K562 (cell line): Measurements from ENCODE around the gene LAMB1. TPM values are rescaled to one million over a fixed set of nuclear protein-coding genes. Genes with fewer than 3 reads are reported as not detected.

Experiments used
- ESRRB ChIP-seq: fragments of 250-450 bp; sonication (Bioruptor Pico); IDR thresholded peaks from 2 replicates; pipeline ENCODE4 v1.5.0; 2020; ENCODE audit warnings: mild to moderate bottlenecking, moderate library complexity, borderline replicate concordance
- ETS1 ChIP-seq: conservative IDR thresholded peaks from 2 replicates; pipeline ENCODE4 v1.6.1; 2011; ENCODE audit warnings: low read depth, mild to moderate bottlenecking, low read length; ENCODE audit not compliant: control insufficient read depth
- JUND ChIP-seq, 2 experiments: IDR thresholded peaks; 2 replicates in 1 of 2; 3 replicates in 1 of 2; pipeline ENCODE4 v1.6.1; 2011; ENCODE audit warnings: borderline replicate concordance in 2 of 2, low read depth in 2 of 2, low read length in 2 of 2, improper control_type of control experiment in 1 of 2, missing biosample characterization in 1 of 2, missing genetic modification characterization in 1 of 2, missing genetic modification reagents in 1 of 2
- NFE2L1 ChIP-seq: fragments of 450-650 bp; IDR thresholded peaks from 2 replicates; pipeline ENCODE4 v1.6.1; 2016; ENCODE audit warnings: missing genetic modification characterization, low read depth, mild to moderate bottlenecking, missing compliant biosample characterization, moderate library complexity, borderline replicate concordance
- PCBP2 ChIP-seq: fragments of 200-400 bp; formaldehyde crosslinking; IDR thresholded peaks from 2 replicates; pipeline ENCODE4 v1.6.1; 2018; ENCODE audit warnings: low read length, low read depth, mild to moderate bottlenecking, moderate library complexity; ENCODE audit not compliant: poor library complexity, severe bottlenecking
- SMARCB1 ChIP-seq: IDR thresholded peaks from 2 replicates; pipeline ENCODE4 v1.6.1; 2011; ENCODE audit warnings: improper control_type of control experiment, low read depth; ENCODE audit not compliant: insufficient read length
- STAT6 ChIP-seq: sonication (generic); formaldehyde crosslinking; IDR thresholded peaks from 2 replicates; pipeline ENCODE4 v1.8.1; 2023; ENCODE audit warnings: mild to moderate bottlenecking, missing genetic modification reagents
- TAL1 ChIP-seq: fragments of 450-650 bp; IDR thresholded peaks from 2 replicates; pipeline ENCODE4 v1.6.1; 2016; ENCODE audit warnings: mild to moderate bottlenecking
- TFAP4 ChIP-seq: sonication (generic); formaldehyde crosslinking; IDR thresholded peaks from 2 replicates; pipeline ENCODE4 v1.8.0; 2022; ENCODE audit warnings: missing genetic modification reagents, mild to moderate bottlenecking, moderate library complexity, borderline replicate concordance
- UBTF ChIP-seq, 2 experiments: IDR thresholded peaks; 2 replicates each; pipeline ENCODE4 v1.6.1; 2012; ENCODE audit warnings: improper control_type of control experiment in 2 of 2, low read depth in 2 of 2, low read length in 2 of 2, borderline replicate concordance in 1 of 2
- polyA plus RNA-seq, 8 experiments: library from polyadenylated mRNA; depleted of rRNA in 4 of 8; stranded (reverse) in 5 of 8; unstranded in 3 of 8; fragments of >200 nt; fragmentation: Nextera tagmentation in 2 of 8; fragmentation: Illumina TruSeq in 1 of 8; extraction: Ambion mirVana in 2 of 8; extraction: Trizol in 1 of 8; gene quantifications; 2 replicates each; pipeline versions ENCODE4 v1.2.1 to v1.2.3, GENCODE V29; 2011 to 2014; ENCODE audit warnings: inconsistent platforms in 1 of 8, missing spikeins in 1 of 8
- total RNA-seq, 7 experiments: library from RNA; depleted of rRNA in 6 of 7; stranded (reverse); fragments of >200 nt in 6 of 7; fragmentation: Illumina TruSeq in 2 of 7; extraction: Trizol in 2 of 7; gene quantifications; 2 replicates each; pipeline versions ENCODE4 v1.2.1 to v1.2.3, GENCODE V29; 2011 to 2021; ENCODE audit warnings: low replicate concordance in 1 of 7
- TF ChIP-seq, protein P1 (sequence below), 2 experiments: fragments of 450-650 bp; IDR thresholded peaks; 2 replicates each; pipeline ENCODE4 v1.6.1; 2018; ENCODE audit warnings: mild to moderate bottlenecking in 2 of 2, low read depth in 1 of 2; ENCODE audit not compliant: partially characterized antibody in 2 of 2

LAMB1 gene
- total and polyA plus RNA-seq, 9 of the 15 experiments (the other 6 are each of a cell fraction or from before 2014, with no cell fraction given): 6.0 to 17.7 (median 12.3) TPM

GRCh38 chr7:107890962-107891635 is 111.9 kb downstream of the LAMB1 start, which contains the start of gene DLD (continued):
- TF ChIP-seq, protein P1, sequence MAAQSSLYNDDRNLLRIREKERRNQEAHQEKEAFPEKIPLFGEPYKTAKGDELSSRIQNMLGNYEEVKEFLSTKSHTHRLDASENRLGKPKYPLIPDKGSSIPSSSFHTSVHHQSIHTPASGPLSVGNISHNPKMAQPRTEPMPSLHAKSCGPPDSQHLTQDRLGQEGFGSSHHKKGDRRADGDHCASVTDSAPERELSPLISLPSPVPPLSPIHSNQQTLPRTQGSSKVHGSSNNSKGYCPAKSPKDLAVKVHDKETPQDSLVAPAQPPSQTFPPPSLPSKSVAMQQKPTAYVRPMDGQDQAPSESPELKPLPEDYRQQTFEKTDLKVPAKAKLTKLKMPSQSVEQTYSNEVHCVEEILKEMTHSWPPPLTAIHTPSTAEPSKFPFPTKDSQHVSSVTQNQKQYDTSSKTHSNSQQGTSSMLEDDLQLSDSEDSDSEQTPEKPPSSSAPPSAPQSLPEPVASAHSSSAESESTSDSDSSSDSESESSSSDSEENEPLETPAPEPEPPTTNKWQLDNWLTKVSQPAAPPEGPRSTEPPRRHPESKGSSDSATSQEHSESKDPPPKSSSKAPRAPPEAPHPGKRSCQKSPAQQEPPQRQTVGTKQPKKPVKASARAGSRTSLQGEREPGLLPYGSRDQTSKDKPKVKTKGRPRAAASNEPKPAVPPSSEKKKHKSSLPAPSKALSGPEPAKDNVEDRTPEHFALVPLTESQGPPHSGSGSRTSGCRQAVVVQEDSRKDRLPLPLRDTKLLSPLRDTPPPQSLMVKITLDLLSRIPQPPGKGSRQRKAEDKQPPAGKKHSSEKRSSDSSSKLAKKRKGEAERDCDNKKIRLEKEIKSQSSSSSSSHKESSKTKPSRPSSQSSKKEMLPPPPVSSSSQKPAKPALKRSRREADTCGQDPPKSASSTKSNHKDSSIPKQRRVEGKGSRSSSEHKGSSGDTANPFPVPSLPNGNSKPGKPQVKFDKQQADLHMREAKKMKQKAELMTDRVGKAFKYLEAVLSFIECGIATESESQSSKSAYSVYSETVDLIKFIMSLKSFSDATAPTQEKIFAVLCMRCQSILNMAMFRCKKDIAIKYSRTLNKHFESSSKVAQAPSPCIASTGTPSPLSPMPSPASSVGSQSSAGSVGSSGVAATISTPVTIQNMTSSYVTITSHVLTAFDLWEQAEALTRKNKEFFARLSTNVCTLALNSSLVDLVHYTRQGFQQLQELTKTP (IDR thresholded peaks at IDR 0.05; ENCODE audit: low read depth in 1 of 2, partially characterized antibody in 2 of 2): no peak
- peak; percentile 84; the same call in 1 of the 2 replicates for TF ChIP-seq ETS1
- TF ChIP-seq ESRRB (CRISPR knock-in tag): no peak
- peak; percentile 39; the same call in 1 of the 2 replicates for TF ChIP-seq STAT6 (CRISPR knock-in tag)
- TF ChIP-seq TAL1: no peak
- TF ChIP-seq SMARCB1: no peak
- no peak for TF ChIP-seq NFE2L1
- TF ChIP-seq UBTF (IDR thresholded peaks at IDR 0.05; ENCODE audit: borderline replicate concordance in 1 of 2, low read depth in 2 of 2, low read length in 2 of 2): peak; percentile 75 to 98; a peak in 3 of 4 replicates
- peak; percentile 74 for TF ChIP-seq JUND (IDR thresholded peaks at IDR 0.05; ENCODE audit: borderline replicate concordance, low read depth, low read length)
- peak; percentile 65; the same call in 2 of the 3 replicates for TF ChIP-seq JUND (tag; IDR thresholded peaks at IDR 0.05; ENCODE audit: borderline replicate concordance, low read depth, low read length)
- TF ChIP-seq TFAP4: peak; percentile 92
- no peak for TF ChIP-seq PCBP2
